GM18511 (cell line): ENCODE data around the gene IGSF23.
"Not testable (repeated sequence)": the region's sequence is repeated elsewhere in the genome, so short reads cannot be mapped to it uniquely, and the experiment has no call there.

Experiments
- ATAC-seq: cut with Tn5 transposase; IDR thresholded peaks from one replicate; pipeline ENCODE4 v1.9.1; 2021; ENCODE audit warnings: mild to moderate bottlenecking, moderate library complexity; ENCODE audit not compliant: unreplicated experiment

Gene IGSF23

GRCh38 chr19:44662691-44663385 is 49.5 kb downstream of the IGSF23 start:
- ATAC-seq, result no peak

DNA sequence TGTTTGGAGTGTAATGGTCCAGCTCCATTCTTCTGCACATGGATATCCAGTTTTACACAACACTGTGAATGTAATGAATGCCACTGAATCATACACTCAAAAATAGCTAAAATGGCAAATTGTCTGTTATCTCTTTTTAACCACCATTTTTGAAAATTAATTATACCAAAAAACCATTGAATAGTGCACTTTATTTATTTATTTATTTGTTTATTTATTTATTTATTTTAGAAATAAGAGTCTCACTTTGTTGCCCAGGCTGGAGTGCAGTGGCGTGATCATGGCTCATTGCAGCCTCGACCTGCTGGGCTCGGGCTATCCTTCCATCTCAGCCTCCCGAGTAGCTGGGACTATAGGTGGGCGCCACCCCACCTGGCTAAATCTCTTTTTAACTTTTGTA is 50.6 kb downstream of the IGSF23 start:
- ATAC-seq, result no peak

DNA sequence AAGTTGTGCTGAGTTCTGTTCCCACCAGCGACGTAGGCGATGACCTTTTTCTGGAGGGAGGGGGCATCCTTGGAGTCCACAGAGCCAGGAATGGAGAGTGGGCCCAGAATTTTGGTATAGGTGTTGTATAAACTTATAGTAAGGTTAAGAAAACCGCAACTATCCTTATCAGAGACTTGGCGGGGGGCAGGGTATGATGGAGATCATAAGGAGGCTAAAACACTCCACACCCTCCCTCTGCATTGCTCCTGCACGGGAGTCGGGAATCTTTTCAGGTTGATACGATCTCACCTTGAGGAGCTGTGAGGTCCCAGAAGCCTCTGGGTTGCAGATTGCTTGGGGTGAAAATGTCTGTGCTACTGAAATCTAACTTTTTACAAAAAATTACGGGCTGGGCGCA is 51.6 kb downstream of the IGSF23 start:
- ATAC-seq, result no peak

DNA sequence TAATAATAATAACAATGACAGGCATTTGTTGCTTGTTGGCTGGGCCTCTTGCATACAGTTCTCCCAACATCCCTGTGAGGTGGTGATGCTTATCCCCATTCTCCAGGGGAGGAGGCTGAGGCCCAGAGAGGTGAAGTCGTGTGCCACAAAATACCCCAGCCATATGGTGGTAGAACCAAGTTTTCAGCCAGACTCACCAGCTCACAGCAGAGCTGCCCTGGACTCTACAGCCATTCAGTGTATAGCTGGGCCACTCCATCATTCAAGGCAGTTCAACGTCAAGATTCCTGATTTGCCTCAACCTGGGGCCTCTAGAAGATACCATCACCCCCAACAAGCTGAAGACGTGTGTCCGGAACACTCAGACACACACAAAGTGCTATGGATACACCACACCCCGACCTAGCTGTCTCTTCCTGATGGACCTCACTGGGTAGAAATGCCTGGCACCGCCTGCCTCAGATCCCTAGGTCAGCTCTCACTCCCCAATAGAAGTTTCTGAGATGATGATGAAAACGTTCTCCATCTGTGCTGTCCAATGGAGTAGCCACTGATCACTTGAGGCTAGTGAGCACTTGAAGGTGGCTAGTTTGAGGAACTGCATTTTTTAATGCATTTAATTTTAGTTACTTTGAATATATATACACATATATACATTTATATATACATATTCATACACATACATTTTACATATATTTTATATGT is 53.6 kb downstream of the IGSF23 start:
- ATAC-seq, result no peak

- ATAC-seq, result no peak
These were observed 55.8 kb downstream of the IGSF23 start for GRCh38 chr19:44668985-44669764.

DNA sequence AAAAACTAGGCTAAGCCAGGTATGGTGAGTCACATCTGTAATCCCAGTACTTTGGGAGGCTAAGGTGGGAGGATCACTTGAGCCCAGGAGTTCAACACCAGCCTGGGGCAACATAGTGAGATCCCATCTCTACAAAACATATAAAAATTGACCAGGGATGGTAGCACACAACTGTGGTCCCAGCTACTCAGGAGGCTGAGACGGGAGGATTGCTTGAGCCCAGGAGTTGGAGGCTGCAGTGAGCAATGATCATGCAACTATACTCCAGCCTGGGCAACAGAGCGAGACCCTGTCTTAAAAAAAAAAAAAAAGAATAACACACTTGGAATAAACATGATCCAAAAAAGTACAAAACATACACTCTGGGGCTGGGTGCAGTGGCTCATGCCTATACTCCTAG is 56.7 kb downstream of the IGSF23 start:
- ATAC-seq, result not testable (repeated sequence)

GRCh38 chr19:44671400-44671799 is 58.0 kb downstream of the IGSF23 start, which contains the start of gene CEACAM19:
CEACAM19 (plus strand) TSS chr19:44671482; CDS start chr19:44671932, 450 bp downstream.
- no peak for ATAC-seq

DNA sequence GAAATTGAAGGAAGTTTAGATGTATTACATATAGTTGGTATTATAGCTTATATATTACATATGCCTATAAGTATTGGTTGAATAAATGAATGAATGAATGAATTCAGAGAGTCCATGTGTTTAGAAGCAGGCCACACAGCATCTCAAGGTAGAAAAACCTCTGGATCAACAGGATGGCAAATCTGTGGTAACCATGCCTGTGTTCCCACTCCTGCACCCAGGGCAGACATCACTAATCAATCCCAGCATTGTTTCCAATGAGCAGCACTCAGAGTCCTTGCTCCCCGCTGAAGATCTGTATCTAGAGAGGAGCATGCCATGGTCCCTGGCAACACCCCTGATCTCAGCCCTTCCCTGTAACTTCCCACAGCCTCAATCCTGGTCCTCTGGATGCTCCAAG is 58.9 kb downstream of the IGSF23 start:
- ATAC-seq, result no peak

GRCh38 chr19:44673510-44673909 is 60.1 kb downstream of the IGSF23 start:
- no peak for ATAC-seq

DNA sequence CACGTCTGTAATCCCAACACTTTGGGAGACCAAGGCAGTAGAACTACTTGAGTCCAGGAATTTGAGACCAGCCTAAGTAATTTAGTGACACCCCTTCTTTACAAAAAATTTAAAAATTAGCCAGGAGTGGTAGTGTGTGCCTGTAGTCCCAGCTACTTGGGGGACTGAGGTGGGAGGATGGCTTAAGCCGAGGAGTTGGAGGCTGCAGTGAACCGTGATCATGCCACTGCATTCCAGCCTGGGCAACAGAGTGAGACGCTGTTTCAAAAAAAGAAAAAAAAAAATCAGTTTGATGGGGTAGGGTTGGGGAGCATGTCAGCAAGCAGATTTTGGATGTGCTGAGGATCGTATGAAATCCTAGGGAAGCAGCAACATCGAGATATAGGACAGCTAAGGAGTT is 62.2 kb downstream of the IGSF23 start:
- no peak for ATAC-seq

DNA sequence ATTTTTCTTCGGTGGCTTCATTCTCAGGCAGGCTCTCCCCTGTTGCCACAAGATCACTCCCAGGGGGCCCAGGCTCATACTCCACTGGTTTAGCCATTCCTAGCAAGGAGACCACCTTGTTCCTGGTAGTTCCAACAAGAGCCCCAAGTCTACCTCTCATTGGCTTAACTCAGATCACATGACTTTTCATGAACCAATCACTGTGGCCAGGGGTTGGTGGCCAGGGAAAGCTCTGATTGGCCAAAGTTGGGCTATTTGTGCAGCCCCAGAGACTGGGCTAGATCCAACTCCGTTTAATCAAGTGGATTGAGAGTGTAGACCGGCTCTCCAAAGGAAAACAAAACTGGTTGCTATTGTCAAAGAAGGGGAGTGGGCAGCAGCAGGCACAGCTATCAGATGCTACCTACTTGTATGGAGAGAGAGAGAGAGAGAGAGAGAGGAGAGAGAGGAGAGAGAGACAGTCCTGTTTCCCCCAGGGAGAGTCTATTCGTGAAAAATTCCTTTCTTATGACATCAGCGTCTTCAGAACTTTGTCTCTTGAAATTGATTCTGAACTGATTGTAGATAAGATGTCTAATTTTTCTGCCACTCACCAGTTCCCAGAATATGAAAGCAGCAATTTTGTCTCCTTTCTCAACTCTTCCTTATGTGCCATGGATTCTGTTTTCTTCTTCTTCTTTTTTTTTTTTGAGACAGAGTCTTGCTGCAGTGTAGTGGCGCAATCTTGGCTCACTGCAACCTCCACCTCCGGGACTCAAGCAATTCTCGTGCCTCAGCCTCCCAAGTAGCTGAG is 63.9 kb downstream of the IGSF23 start:
- ATAC-seq, result no peak

GRCh38 chr19:44680536-44680935 is 67.2 kb downstream of the IGSF23 start:
- ATAC-seq, result no peak

GRCh38 chr19:44681992-44682790 is 68.8 kb downstream of the IGSF23 start:
- no peak for ATAC-seq

DNA sequence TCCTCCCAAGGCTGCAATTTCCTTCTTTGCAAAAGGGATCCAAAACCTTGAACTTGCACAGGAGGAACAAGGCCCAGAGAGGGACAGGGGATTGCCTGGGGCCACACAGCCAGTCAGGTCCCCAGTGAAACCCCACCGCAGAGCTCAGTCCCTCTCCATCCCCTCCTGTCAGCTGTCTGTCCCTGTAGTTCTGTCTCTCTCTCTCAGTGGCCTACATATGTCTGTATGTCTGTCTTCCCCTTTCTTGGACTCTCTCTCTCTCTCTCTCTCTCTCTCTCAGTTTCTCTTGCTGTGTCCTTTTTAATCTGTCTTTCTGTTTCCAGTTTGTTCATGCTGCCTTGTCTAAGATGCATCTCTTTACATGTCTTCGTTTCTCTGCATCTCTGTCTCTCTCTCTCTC is 69.4 kb downstream of the IGSF23 start:
- ATAC-seq, result no peak

DNA sequence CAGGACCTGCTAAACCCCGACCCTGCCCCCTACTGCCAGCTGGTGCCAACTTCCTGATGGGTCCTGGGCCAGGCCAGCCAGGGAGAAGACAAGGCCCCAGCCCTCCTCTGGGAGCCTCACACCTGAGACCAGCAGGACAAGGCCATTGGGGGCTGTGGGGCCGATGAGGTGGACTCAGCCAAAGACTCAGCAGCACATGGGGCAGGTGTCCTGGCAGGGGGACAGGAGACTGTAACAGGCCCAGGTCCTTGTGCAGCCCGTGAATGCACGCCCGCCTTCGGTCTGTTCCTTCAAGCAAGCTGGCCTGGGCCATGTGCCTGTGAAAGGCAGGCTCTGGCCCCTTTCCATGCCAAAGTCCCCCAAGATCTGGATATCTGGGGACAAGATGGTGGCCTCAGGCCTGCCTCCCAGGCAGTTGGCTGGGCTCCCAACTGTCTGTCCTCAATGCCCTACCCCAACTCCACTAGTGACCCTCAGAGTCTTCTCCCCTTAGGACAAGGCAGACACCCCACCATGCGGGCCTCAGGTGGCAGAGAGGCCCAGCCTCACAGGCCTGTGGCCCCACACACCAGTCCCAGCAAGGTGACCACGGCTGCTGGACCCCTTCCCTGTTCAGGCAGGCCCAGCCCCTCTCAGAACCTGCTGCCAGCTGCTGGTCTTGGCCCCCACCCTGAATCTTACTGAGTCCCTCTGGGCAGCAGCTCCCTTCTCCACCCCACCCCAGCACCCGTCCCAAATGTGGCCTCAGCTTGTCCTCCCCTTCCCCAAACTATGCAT is 70.3 kb downstream of the IGSF23 start:
- no peak for ATAC-seq

DNA sequence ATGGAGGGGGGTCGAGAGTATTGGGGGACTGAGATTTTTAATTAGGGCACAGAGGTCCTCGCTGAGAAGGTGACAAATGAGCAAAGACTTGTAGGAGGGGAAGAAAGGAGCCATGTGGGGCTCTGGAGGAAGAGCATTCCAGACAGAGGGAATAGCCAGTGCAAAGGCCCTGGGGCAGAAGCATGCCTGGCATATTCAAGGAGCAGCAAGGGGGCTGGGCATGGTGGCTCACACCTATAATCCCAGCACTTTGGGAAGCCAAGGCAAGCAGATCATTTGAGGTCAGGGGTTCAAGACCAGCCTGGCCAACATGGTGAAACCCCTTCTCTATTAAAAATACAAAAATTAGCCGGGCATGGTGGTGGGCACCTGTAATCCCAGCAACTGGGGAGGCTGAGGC is 71.0 kb downstream of the IGSF23 start:
- not testable (repeated sequence) for ATAC-seq

GRCh38 chr19:44684892-44685863 is 71.8 kb downstream of the IGSF23 start:
- ATAC-seq, result no peak

- ATAC-seq, result no peak
These were observed 72.5 kb downstream of the IGSF23 start for GRCh38 chr19:44685877-44686276.
